Measurements from ENCODE around the gene PRKCB.
"Not testable (repeated sequence)": the region's sequence is repeated elsewhere in the genome, so short reads cannot be mapped to it uniquely, and the experiment has no call there.

Gene PRKCB

DNA sequence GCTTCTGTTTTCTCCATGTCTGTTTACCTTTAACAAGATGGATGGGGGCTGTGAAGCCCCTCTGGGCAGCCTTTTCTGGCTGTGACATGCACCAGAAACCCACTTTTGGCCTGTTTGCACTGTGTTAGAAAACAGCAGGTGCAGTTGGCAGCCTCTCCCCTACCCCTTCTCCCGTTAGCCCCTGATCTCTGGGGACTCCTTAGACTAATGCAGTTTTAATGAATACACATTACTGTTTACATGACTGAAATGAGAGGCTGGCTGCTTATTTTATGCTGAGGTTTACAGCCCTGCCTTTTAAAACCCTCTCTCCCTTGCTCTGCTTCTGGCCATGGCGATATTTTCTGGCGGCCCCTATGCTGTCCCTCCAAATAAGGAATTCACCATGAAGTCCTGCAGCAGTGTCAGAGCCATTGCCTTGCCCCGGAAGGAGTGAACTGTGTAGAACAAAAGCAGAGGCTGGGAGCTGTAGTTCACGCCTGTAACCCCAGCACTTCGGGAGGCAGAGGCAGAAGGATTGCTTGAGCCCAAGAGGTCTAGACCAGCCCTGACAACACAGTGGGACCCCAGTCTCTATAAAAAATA, 79.3 kb downstream of the PRKCB start:
- CTCF ChIA-PET: no interaction called here
- POLR2A ChIA-PET (ENCODE audit: low non-redundant PET): no interaction called here
- no peak for DNase-seq (ENCODE audit: low spot score)
- TF ChIP-seq, protein P1, sequence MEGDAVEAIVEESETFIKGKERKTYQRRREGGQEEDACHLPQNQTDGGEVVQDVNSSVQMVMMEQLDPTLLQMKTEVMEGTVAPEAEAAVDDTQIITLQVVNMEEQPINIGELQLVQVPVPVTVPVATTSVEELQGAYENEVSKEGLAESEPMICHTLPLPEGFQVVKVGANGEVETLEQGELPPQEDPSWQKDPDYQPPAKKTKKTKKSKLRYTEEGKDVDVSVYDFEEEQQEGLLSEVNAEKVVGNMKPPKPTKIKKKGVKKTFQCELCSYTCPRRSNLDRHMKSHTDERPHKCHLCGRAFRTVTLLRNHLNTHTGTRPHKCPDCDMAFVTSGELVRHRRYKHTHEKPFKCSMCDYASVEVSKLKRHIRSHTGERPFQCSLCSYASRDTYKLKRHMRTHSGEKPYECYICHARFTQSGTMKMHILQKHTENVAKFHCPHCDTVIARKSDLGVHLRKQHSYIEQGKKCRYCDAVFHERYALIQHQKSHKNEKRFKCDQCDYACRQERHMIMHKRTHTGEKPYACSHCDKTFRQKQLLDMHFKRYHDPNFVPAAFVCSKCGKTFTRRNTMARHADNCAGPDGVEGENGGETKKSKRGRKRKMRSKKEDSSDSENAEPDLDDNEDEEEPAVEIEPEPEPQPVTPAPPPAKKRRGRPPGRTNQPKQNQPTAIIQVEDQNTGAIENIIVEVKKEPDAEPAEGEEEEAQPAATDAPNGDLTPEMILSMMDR (conservative IDR thresholded peaks at IDR 0.05; ENCODE audit: low read depth): no peak
- H3K27ac ChIP-seq: no peak overlapping the region

DNA sequence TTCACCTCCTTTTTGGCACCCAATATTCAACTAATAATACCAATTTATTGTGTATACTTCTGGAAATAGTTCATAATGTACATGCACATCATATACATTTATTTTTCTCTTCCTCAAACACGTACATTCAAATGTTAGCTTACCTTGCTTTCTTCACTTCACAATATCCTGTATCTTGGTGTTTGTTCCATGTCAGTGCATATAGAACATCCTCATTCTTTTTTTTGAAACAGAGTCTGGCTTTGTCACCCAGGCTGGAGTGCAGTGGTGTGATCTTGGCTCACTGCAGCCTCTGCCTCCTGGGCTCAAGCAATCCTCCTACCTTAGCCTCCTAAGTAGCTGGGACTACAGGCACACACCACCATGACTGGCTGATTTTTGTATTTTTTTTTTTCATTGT, 80.8 kb downstream of the PRKCB start:
- POLR2A ChIA-PET (ENCODE audit: low non-redundant PET); CTCF ChIA-PET: not testable (repeated sequence)

DNA sequence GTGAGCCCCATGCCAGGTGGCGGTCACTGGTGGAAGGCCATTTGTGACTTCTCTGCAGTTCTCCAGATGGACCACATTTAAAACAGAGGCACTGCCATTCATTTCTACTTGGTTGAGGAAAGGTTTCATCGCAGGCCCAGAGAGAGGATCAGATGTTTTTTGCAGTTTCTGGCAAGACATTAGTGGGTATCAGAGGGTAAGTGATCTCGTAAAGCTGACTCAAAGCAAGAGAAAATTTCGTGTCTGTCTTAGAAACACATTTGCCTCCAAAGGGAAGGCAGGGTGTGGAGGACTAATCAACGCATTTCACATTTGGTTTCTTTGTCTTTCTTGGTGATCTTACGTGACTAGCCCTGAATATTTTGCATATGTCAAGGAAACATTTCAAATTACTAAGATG, 81.8 kb downstream of the PRKCB start:
- no peak for DNase-seq (ENCODE audit: low spot score)
- ChIA-PET POLR2A (ENCODE audit: low non-redundant PET) (no interaction called here), CTCF (no interaction called here)
- TF ChIP-seq, protein P1 (conservative IDR thresholded peaks at IDR 0.05; ENCODE audit: low read depth): no peak
- H3K27ac ChIP-seq: no peak overlapping the region

More for the DNA sequence above, 80.8 kb downstream of the PRKCB start:
- not testable (repeated sequence) for DNase-seq (ENCODE audit: low spot score); H3K27ac ChIP-seq

DNA sequence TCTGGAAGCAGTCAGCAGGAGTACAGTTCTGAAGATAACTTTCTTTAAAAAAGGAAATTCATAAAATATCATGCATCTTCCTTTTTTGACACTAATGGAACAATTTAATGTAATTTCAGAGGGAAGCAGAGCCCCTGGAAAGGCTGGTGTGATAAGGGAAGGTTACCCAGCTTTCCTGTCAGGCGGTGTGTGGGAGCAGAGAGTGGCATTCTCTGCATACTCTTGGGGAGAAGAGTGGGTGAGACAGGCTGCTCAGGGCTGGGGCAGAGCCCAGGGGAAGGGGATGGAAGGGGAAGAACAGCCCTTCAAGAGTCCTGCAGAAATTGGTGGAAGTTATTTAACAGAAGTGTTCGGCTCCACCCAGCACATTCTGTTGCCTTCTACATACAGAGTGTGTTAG, 84.7 kb downstream of the PRKCB start:
- TF ChIP-seq, protein P1 (conservative IDR thresholded peaks at IDR 0.05; ENCODE audit: low read depth): no peak
- H3K27ac ChIP-seq: no peak overlapping the region
- ChIA-PET POLR2A (ENCODE audit: low non-redundant PET) (no interaction called here), CTCF (no interaction called here)
- no peak for DNase-seq (ENCODE audit: low spot score)

DNA sequence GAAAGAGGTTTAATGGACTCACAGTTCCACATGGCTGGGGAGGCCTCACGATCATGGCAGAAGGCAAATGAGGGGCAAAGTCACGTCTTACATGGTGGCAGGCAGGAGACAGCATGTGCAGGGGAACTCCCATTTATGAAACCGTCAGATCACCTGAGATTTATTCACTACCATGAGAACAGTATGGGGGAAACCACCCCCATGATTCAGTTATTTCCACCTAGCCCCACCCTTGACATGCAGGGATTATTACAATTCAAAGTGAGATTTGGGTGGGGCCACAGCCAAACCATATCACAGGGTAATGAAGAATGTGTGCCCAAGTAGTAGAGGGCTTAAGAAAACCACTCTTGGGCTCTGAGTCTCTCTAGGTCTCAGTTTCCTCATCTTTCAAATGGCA, 85.1 kb downstream of the PRKCB start:
- DNase-seq (ENCODE audit: low spot score): no peak
- POLR2A ChIA-PET (ENCODE audit: low non-redundant PET): no interaction called here
- no peak overlapping the region for H3K27ac ChIP-seq
- TF ChIP-seq, protein P1 (conservative IDR thresholded peaks at IDR 0.05; ENCODE audit: low read depth): no peak
- CTCF ChIA-PET: no interaction called here

DNA sequence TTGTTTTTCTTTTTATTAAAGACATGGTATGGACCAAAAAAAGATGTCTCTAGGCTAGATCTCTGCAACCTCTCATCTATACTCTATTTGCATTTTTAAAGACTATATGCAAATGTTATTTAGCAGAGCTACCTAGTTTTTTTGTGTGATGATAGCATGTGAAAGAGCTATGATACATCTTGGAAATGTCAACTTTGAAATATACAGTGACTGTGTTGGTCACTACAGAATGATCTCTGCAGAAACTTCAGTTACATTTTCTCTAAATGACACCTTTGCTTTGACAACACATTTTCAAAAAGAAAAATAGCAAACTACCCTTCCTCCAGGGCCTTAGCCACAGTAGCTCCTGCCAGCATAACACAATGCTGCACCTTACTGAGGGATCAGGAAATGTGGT, 86.6 kb downstream of the PRKCB start:
- H3K27ac ChIP-seq: no peak overlapping the region
- TF ChIP-seq, protein P1 (conservative IDR thresholded peaks at IDR 0.05; ENCODE audit: low read depth): no peak
- DNase-seq (ENCODE audit: low spot score): no peak
- CTCF ChIA-PET: no interaction called here
- POLR2A ChIA-PET (ENCODE audit: low non-redundant PET): no interaction called here

DNA sequence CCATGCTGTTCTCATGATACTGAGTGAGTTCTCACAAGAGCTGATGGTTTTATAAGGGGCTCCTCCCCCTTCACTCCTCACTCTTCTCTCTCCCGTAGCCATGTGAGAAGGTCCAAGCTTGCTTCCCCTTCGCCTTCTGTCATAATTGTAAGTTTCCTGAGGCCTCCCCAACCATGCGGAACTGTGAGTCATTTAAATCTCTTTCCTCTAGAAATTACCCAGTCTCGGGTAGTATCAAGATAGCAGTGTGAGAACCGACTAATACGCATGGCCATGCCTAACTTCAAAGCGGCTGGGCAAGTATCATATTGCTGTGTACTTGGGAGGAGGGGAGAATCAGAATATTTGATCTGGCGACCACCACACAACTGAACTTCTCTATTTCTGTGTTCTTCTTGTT, 88.3 kb downstream of the PRKCB start:
- ChIA-PET CTCF (interaction anchor here (0.5 kb wide), 1 partner anchor 28 kb away, joined by 6 read pairs; no protein-coding TSS in a partner anchor), POLR2A (ENCODE audit: low non-redundant PET) (no interaction called here)
- TF ChIP-seq, protein P1 (conservative IDR thresholded peaks at IDR 0.05; ENCODE audit: low read depth): no peak
- DNase-seq (ENCODE audit: low spot score): no peak
- no peak overlapping the region for H3K27ac ChIP-seq

Measured in RWPE1 (cell line).